ENCODE measurements around the gene APBB1IP. TPM values are rescaled to one million over a fixed set of nuclear protein-coding genes. Genes with fewer than 3 reads are reported as not detected.
"Not testable (repeated sequence)": the region's sequence is repeated elsewhere in the genome, so short reads cannot be mapped to it uniquely, and the experiment has no call there.

The APBB1IP gene
- polyA plus RNA-seq, result under 1 TPM; 0.75 to 0.98 TPM

DNA sequence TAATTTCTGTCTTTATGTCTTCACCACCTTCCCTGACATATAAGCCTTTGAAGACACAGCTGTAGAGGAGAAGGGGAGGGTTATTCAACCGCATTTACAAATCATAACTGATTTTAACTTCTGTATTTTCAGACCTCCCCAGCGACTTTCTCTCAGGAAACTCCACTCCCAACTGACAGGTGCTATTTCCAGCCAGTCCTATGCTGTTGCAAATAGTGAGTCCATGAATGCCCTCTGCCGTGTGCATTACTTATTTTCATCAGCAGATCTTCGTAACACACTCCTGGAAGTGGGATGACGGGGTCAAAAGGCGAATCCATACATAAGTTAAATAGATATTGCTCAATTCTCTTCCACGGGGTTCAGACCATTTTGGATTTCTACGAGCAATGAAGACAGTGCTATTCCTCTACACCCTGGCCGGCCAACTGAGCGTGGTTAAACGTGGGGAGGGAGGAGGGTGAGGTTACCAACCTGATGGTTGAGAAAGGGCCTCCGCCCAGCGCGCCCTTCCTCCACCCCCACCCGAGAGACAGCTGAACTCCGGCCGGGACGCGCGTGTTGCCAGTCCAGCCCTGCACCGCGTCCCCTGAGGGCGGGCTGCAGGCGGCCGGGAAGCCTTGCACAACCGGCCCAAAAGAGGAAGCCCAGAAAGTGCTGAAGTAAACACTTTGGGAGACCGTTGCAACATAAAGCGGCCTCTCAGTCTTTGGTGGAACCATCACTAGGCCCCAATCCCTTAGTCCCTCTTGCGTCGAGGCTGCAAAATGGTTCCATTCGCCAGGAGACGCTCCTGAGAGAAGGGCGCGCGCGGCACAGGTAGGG lies at the start of gene APBB1IP:
APBB1IP (plus strand) TSS at position 705 of the 825 bp plus-strand sequence. CDS start 53,986 bp downstream, outside the sequence.
- H3K27me3 ChIP-seq (ENCODE audit: control insufficient read depth in 1 of 2, insufficient read depth in 2 of 2, low read length in 2 of 2), result no peaks in the 10 kb centered on the region
- peak within 1 kb of the TSS; percentile 4 to 43 for H3K4me3 ChIP-seq (ENCODE audit: low read depth in 1 of 2, low read length in 2 of 2)
- H3K36me3 ChIP-seq (ENCODE audit: control insufficient read depth in 2 of 2, insufficient read depth in 2 of 2, low read length in 1 of 2), result no peaks in the 10 kb centered on the region
- peak within 1 kb of the TSS; percentile 65 to 77 for H3K27ac ChIP-seq (ENCODE audit: low read depth in 2 of 2, low read length in 1 of 2)
- H3K4me1 ChIP-seq (ENCODE audit: control insufficient read depth in 2 of 2, insufficient read depth in 2 of 2, low read length in 1 of 2), result peaks cover 0 to 3% of the 10 kb centered on the region in 2 donors
- WGBS, 2 donors, result 17 to 18% methylated on average over 36 of the region's 36 CpGs
- no peaks in the 10 kb centered on the region for H3K9me3 ChIP-seq (ENCODE audit: control insufficient read depth in 2 of 2, insufficient read depth in 1 of 2, low read depth in 1 of 2, low read length in 1 of 2)

DNA sequence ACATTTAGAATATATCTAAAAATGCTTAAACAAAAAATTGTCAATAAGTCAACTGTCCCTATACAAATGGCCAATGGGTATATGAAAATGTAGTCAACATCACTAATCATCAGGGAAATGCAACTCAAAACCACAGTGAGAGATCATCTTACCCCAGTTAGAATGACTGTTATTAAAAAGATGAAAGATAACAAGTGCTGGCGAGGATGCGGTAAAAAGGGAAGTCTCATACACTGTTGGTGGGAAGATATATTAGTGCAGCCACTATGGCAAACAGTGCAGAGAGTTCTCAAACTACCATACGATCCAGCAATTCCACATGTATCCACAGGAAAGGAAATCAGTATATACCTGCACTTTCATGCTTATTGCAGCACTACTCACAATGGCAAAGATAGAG lies 48.6 kb upstream of the APBB1IP start:
- no peaks in the 10 kb centered on the region for H3K36me3 ChIP-seq (ENCODE audit: control insufficient read depth in 2 of 2, insufficient read depth in 2 of 2, low read length in 1 of 2)
- 93 to 95% methylated on average over 3 of the region's 3 CpGs for WGBS, 2 donors

GRCh38 chr10:26391701-26392695 lies 46.1 kb upstream of the APBB1IP start:
- Histone ChIP-seq H3K27ac (ENCODE audit: low read depth in 2 of 2, low read length in 1 of 2) (no peak overlapping the region), H3K36me3 (ENCODE audit: control insufficient read depth in 2 of 2, insufficient read depth in 2 of 2, low read length in 1 of 2) (no peaks in the 10 kb centered on the region), H3K9me3 (ENCODE audit: control insufficient read depth in 2 of 2, insufficient read depth in 1 of 2, low read depth in 1 of 2, low read length in 1 of 2) (peaks cover 3 to 4% of the 10 kb centered on the region in 2 donors), H3K4me3 (ENCODE audit: low read depth in 1 of 2, low read length in 2 of 2) (no peak overlapping the region), H3K27me3 (ENCODE audit: control insufficient read depth in 1 of 2, insufficient read depth in 2 of 2, low read length in 2 of 2) (no peaks in the 10 kb centered on the region), H3K4me1 (ENCODE audit: control insufficient read depth in 2 of 2, insufficient read depth in 2 of 2, low read length in 1 of 2) (no peaks in the 10 kb centered on the region)
- WGBS, 2 donors, result 28 to 43% methylated on average over 32 to 69 of the region's 69 CpGs

More for the DNA sequence above, 48.6 kb upstream of the APBB1IP start:
- Histone ChIP-seq H3K27me3 (ENCODE audit: control insufficient read depth in 1 of 2, insufficient read depth in 2 of 2, low read length in 2 of 2) (no peaks in the 10 kb centered on the region), H3K9me3 (ENCODE audit: control insufficient read depth in 2 of 2, insufficient read depth in 1 of 2, low read depth in 1 of 2, low read length in 1 of 2) (peaks cover 3 to 4% of the 10 kb centered on the region in 2 donors), H3K27ac (ENCODE audit: low read depth in 2 of 2, low read length in 1 of 2) (no peak overlapping the region), H3K4me1 (ENCODE audit: control insufficient read depth in 2 of 2, insufficient read depth in 2 of 2, low read length in 1 of 2) (no peaks in the 10 kb centered on the region), H3K4me3 (ENCODE audit: low read depth in 1 of 2, low read length in 2 of 2) (no peak overlapping the region)

GRCh38 chr10:26398353-26398752 lies 39.8 kb upstream of the APBB1IP start:
- WGBS, 2 donors, result 93 to 94% methylated on average over 2 of the region's 2 CpGs
- H3K27ac ChIP-seq (ENCODE audit: low read depth in 2 of 2, low read length in 1 of 2); H3K9me3 ChIP-seq (ENCODE audit: control insufficient read depth in 2 of 2, insufficient read depth in 1 of 2, low read depth in 1 of 2, low read length in 1 of 2); H3K36me3 ChIP-seq (ENCODE audit: control insufficient read depth in 2 of 2, insufficient read depth in 2 of 2, low read length in 1 of 2); H3K4me3 ChIP-seq (ENCODE audit: low read depth in 1 of 2, low read length in 2 of 2); H3K27me3 ChIP-seq (ENCODE audit: control insufficient read depth in 1 of 2, insufficient read depth in 2 of 2, low read length in 2 of 2); H3K4me1 ChIP-seq (ENCODE audit: control insufficient read depth in 2 of 2, insufficient read depth in 2 of 2, low read length in 1 of 2): not testable (repeated sequence)

DNA sequence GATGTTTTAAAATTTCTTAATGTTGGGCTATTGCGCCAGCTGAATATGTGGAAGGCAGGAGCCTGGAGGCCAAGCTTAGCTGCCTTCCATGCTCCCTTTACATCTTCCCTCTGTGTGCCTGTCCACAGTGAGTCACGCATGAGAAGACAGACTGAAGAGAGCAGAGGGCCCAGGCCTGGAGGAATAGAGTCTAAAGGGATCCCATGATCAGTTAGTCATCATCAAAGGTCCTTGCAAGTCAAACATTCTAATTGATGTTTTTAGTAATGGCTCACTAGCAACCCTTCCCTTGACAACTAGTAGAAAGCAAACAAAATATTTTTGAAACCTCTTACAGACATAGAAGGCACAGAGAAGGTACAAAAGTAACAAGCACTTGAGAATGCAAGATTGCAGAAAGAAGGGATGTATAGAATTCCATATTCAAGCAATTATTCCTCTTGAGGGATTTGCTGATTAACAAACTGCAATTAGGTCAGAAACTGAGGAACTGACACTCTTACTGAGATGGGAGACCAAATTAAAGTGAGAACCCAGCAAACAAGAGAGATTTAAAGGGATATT lies 30.7 kb upstream of the APBB1IP start:
- Histone ChIP-seq H3K9me3 (ENCODE audit: control insufficient read depth in 2 of 2, insufficient read depth in 1 of 2, low read depth in 1 of 2, low read length in 1 of 2) (peaks cover 0 to 2% of the 10 kb centered on the region in 2 donors), H3K4me1 (ENCODE audit: control insufficient read depth in 2 of 2, insufficient read depth in 2 of 2, low read length in 1 of 2) (no peaks in the 10 kb centered on the region), H3K36me3 (ENCODE audit: control insufficient read depth in 2 of 2, insufficient read depth in 2 of 2, low read length in 1 of 2) (no peaks in the 10 kb centered on the region), H3K27me3 (ENCODE audit: control insufficient read depth in 1 of 2, insufficient read depth in 2 of 2, low read length in 2 of 2) (no peaks in the 10 kb centered on the region), H3K4me3 (ENCODE audit: low read depth in 1 of 2, low read length in 2 of 2) (no peak overlapping the region), H3K27ac (ENCODE audit: low read depth in 2 of 2, low read length in 1 of 2) (no peak overlapping the region)
- 79 to 80% methylated on average over 2 of the region's 2 CpGs for WGBS, 2 donors

- H3K9me3 ChIP-seq (ENCODE audit: control insufficient read depth in 2 of 2, insufficient read depth in 1 of 2, low read depth in 1 of 2, low read length in 1 of 2), result peaks cover 0 to 2% of the 10 kb centered on the region in 2 donors
- no peaks in the 10 kb centered on the region for H3K4me1 ChIP-seq (ENCODE audit: control insufficient read depth in 2 of 2, insufficient read depth in 2 of 2, low read length in 1 of 2)
- 75 to 76% methylated on average over 5 of the region's 5 CpGs for WGBS, 2 donors
- H3K27me3 ChIP-seq (ENCODE audit: control insufficient read depth in 1 of 2, insufficient read depth in 2 of 2, low read length in 2 of 2), result no peaks in the 10 kb centered on the region
- H3K4me3 ChIP-seq (ENCODE audit: low read depth in 1 of 2, low read length in 2 of 2), result no peak overlapping the region
- H3K27ac ChIP-seq (ENCODE audit: low read depth in 2 of 2, low read length in 1 of 2), result no peak overlapping the region
- H3K36me3 ChIP-seq (ENCODE audit: control insufficient read depth in 2 of 2, insufficient read depth in 2 of 2, low read length in 1 of 2), result no peaks in the 10 kb centered on the region
Measured at GRCh38 chr10:26408858-26409494, 29.2 kb upstream of the APBB1IP start.

DNA sequence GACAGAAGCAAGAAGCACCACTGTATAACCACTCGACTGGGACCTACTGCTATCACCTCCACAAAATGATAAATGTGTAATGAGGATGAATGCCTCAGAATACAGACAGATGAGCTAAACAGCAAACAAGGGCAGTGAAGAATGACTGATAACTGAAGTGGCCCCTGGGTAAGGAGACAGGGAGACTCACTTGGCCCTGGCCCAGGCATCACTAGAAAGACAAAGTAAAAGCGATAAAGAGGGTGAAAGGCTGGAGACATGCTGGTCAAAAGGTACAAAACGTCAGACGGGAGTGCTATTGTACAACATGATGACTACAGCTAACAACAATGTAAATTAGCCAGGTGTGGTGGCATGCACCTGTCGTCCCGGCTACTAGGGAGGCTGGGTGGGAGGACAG lies 27.8 kb upstream of the APBB1IP start:
- no peaks in the 10 kb centered on the region for H3K27me3 ChIP-seq (ENCODE audit: control insufficient read depth in 1 of 2, insufficient read depth in 2 of 2, low read length in 2 of 2)
- H3K4me1 ChIP-seq (ENCODE audit: control insufficient read depth in 2 of 2, insufficient read depth in 2 of 2, low read length in 1 of 2), result no peaks in the 10 kb centered on the region
- no peak overlapping the region for H3K27ac ChIP-seq (ENCODE audit: low read depth in 2 of 2, low read length in 1 of 2)
- H3K36me3 ChIP-seq (ENCODE audit: control insufficient read depth in 2 of 2, insufficient read depth in 2 of 2, low read length in 1 of 2), result no peaks in the 10 kb centered on the region
- H3K4me3 ChIP-seq (ENCODE audit: low read depth in 1 of 2, low read length in 2 of 2), result no peak overlapping the region
- peaks cover 0 to 2% of the 10 kb centered on the region in 2 donors for H3K9me3 ChIP-seq (ENCODE audit: control insufficient read depth in 2 of 2, insufficient read depth in 1 of 2, low read depth in 1 of 2, low read length in 1 of 2)
- WGBS, 2 donors, result 69% methylated on average over 6 of the region's 6 CpGs

DNA sequence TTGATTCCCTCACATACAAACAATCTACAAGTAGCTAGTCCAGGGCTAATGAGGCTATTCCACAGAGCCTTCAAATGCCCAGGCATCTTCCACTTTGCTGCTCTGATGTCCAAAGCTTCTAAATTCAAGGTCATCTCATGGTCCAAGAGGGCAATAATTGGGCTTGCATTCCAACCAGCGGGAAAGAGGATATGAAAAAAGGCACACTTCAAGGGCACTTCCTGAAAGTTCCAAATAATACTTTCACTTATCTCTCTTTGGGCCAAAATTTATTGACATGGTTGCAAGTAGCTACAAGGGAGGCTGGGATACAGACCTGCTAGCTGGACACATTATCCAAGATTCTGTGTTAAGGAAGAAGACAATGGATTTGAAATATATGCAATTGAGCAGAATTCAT lies 25.2 kb upstream of the APBB1IP start:
- Histone ChIP-seq H3K4me3 (ENCODE audit: low read depth in 1 of 2, low read length in 2 of 2) (no peak overlapping the region), H3K36me3 (ENCODE audit: control insufficient read depth in 2 of 2, insufficient read depth in 2 of 2, low read length in 1 of 2) (no peaks in the 10 kb centered on the region), H3K27ac (ENCODE audit: low read depth in 2 of 2, low read length in 1 of 2) (no peak overlapping the region), H3K4me1 (ENCODE audit: control insufficient read depth in 2 of 2, insufficient read depth in 2 of 2, low read length in 1 of 2) (no peaks in the 10 kb centered on the region), H3K27me3 (ENCODE audit: control insufficient read depth in 1 of 2, insufficient read depth in 2 of 2, low read length in 2 of 2) (no peaks in the 10 kb centered on the region), H3K9me3 (ENCODE audit: control insufficient read depth in 2 of 2, insufficient read depth in 1 of 2, low read depth in 1 of 2, low read length in 1 of 2) (peaks cover 0 to 2% of the 10 kb centered on the region in 2 donors)
- WGBS, 2 donors, result 53 to 65% methylated on average over 1 of the region's 1 CpG

DNA sequence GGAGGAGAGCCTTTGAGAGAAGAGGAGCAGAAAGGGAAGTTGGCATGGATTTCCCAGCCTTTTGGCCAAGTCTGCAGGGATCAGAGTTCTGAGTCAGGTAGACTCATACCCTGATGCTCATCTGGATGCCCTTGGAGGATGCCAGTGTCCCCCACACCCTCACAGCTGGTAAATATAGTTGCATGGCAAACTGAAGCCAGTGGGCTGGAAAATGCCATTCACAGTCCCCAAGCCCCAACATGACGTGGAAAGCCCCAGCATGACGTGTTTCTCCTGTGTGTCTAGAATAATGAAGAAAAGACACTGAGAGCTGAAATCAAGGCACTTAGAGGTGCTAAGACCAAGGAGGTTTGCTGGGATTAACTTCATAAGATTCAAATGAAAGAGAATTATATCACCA lies 24.8 kb upstream of the APBB1IP start:
- Histone ChIP-seq H3K4me3 (ENCODE audit: low read depth in 1 of 2, low read length in 2 of 2) (no peak overlapping the region), H3K27me3 (ENCODE audit: control insufficient read depth in 1 of 2, insufficient read depth in 2 of 2, low read length in 2 of 2) (no peaks in the 10 kb centered on the region), H3K4me1 (ENCODE audit: control insufficient read depth in 2 of 2, insufficient read depth in 2 of 2, low read length in 1 of 2) (no peaks in the 10 kb centered on the region), H3K27ac (ENCODE audit: low read depth in 2 of 2, low read length in 1 of 2) (no peak overlapping the region), H3K36me3 (ENCODE audit: control insufficient read depth in 2 of 2, insufficient read depth in 2 of 2, low read length in 1 of 2) (no peaks in the 10 kb centered on the region), H3K9me3 (ENCODE audit: control insufficient read depth in 2 of 2, insufficient read depth in 1 of 2, low read depth in 1 of 2, low read length in 1 of 2) (peaks cover 0 to 2% of the 10 kb centered on the region in 2 donors)
- 53 to 56% methylated on average over 2 of the region's 2 CpGs for WGBS, 2 donors

Measured in esophagus (tissue), 2 donors.